ENCODE results near the gene LAMA2. TPM values are rescaled to one million over a fixed set of nuclear protein-coding genes. Genes with fewer than 3 reads are reported as not detected.

LAMA2 gene
- total RNA-seq, 5 donors from 2014 or later (not counting 1 experiment from before 2014, with no cell fraction given) = 0.30 to 0.62 (median 0.45) TPM

DNA sequence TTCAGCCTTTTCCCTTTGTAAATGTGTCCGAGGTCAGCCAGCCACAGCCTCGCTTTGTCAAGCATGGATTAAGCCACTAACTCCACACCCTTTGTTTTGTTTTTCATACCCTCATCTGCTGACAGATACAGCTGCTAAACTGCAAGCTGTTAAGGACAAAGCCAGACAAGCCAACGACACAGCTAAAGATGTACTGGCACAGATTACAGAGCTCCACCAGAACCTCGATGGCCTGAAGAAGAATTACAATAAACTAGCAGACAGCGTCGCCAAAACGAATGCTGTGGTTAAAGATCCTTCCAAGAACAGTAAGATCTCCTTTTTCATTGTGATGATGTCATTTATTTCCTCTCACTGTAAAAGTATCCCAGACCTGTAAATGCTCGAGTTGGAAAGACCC is 557.8 kb downstream of the LAMA2 start:
- Histone ChIP-seq H3K4me1 (ENCODE audit: control insufficient read depth in 1 of 2, extremely low read depth in 1 of 2, insufficient read depth in 2 of 2, low read length in 2 of 2) (peaks cover 0 to 4% of the 10 kb centered on the region in 2 experiments), H3K9me3 (no peaks in the 10 kb centered on the region), H3K36me3 (ENCODE audit: control insufficient read depth in 2 of 2, extremely low read depth in 1 of 2, insufficient read depth in 1 of 2, low read length in 1 of 2) (no peaks in the 10 kb centered on the region), H3K4me3 (ENCODE audit: control insufficient read depth in 1 of 2, extremely low read depth in 1 of 2, low read length in 1 of 2) (no peak overlapping the region), H3K27ac (ENCODE audit: low read length) (no peak overlapping the region), H3K27me3 (replicated peaks in 1 of 2; ENCODE audit: control insufficient read depth in 2 of 2, extremely low read depth in 1 of 2, insufficient read depth in 2 of 2, low read length in 1 of 2) (no peaks in the 10 kb centered on the region)
- peaks cover 6 to 15% (median 10%) of the 10 kb centered on the region in 3 donors for H3K4me1 Mint-ChIP-seq
- no peak overlapping the region for H3K4me3 Mint-ChIP-seq
- no peaks in the 10 kb centered on the region for H3K9me3 Mint-ChIP-seq
- DNase-seq (no peak), ATAC-seq (replicated peaks in 1 of 4) (no peak)
- H3K36me3 Mint-ChIP-seq = no peaks in the 10 kb centered on the region
- POLR2A ChIA-PET = interaction anchor here in 1 of 2 donors (0.6 kb wide), 1 partner anchor 1020 kb away, joined by 3 read pairs; no protein-coding TSS in a partner anchor
- H3K27me3 Mint-ChIP-seq = peaks cover 3 to 9% of the 10 kb centered on the region in 2 donors
- 65% methylated on average over 4 of the region's 8 CpGs for WGBS (ENCODE audit: insufficient coverage)
- CTCF ChIA-PET = interaction anchor here (0.5 to 0.6 kb wide), 3 partner anchors 43 to 1704 kb away, joined by 3 read pairs; no protein-coding TSS in a partner anchor
- no peak overlapping the region for H3K27ac Mint-ChIP-seq

DNA sequence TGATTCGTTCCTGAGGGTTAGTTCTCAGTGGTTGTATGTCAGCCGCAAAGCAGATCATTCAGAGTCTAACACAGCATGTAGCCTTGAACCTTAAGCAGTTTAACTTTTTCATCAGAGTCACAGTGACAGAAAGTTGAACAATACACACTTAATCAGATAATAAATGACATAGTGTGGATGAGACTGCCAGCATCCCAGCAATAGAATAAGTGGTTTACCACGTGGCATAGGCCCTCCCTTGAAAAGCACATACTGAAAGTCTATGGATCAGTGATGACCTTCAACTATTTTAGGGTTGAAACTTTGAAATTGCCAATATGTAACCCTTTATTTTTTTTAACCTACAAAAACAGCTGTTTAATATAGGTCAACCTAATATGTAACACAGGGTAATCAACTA is 561.7 kb downstream of the LAMA2 start:
- WGBS (ENCODE audit: insufficient coverage) = 83% methylated on average over 1 of the region's 3 CpGs
- Histone ChIP-seq H3K36me3 (ENCODE audit: control insufficient read depth in 2 of 2, extremely low read depth in 1 of 2, insufficient read depth in 1 of 2, low read length in 1 of 2) (no peaks in the 10 kb centered on the region), H3K27ac (ENCODE audit: low read length) (no peak overlapping the region), H3K4me3 (ENCODE audit: control insufficient read depth in 1 of 2, extremely low read depth in 1 of 2, low read length in 1 of 2) (no peak overlapping the region), H3K4me1 (ENCODE audit: control insufficient read depth in 1 of 2, extremely low read depth in 1 of 2, insufficient read depth in 2 of 2, low read length in 2 of 2) (peaks cover 0 to 4% of the 10 kb centered on the region in 2 experiments), H3K27me3 (replicated peaks in 1 of 2; ENCODE audit: control insufficient read depth in 2 of 2, extremely low read depth in 1 of 2, insufficient read depth in 2 of 2, low read length in 1 of 2) (no peaks in the 10 kb centered on the region), H3K9me3 (no peaks in the 10 kb centered on the region)
- peaks cover 26 to 38% (median 29%) of the 10 kb centered on the region in 3 donors for H3K4me1 Mint-ChIP-seq
- H3K27me3 Mint-ChIP-seq = peaks cover 0 to 4% of the 10 kb centered on the region in 2 donors
- H3K27ac Mint-ChIP-seq = peak overlapping the region in 1 of 2 donors; percentile 55
- DNase-seq (no peak), ATAC-seq (replicated peaks in 1 of 4) (no peak)
- no peaks in the 10 kb centered on the region for H3K9me3 Mint-ChIP-seq
- ChIA-PET POLR2A (no interaction called here), CTCF (no interaction called here)
- H3K36me3 Mint-ChIP-seq = no peaks in the 10 kb centered on the region
- no peak overlapping the region for H3K4me3 Mint-ChIP-seq

DNA sequence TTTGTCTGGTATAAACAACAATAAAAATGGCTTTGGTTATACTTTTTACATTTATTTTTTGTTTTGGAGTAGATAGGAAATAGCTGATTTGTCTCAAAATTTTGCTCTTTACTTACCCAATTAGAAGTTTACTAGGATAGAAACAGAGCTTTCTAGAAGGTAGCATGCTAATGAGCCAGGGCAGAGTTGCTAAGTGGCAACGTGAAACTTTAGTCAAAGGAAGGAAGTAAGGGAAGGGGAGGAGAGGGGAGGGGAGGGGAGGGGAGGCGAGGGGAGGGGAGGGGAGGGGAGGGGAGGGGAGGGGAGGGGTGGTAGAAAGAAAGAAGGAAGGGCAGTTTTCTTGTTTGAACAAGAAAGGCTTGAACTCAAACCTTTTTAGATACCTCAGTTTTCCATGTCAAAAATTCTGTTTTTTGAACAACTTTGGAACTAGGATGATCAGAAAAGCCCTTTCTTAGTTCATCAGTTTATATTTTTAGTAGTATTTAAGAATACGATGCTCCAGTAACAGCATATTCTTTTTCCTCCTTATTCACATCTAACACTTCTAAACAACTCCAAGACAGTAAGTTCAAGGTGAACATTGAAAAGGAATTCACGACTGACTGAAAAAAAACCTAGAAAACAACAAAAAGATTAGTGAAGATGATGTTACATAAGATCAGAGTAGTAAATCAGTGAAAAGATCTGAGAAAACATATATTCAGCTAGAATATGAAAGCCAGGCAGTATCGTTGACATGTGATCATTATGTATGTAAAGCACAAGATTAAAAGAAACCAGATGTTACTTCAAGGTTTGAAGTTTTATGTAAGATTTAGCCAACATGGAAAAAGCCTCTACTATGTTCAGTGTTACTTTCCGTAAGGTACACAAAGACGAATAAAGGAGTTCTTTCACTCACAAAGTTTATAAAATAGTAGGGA is 563.6 kb downstream of the LAMA2 start:
- Histone ChIP-seq H3K27me3 (replicated peaks in 1 of 2; ENCODE audit: control insufficient read depth in 2 of 2, extremely low read depth in 1 of 2, insufficient read depth in 2 of 2, low read length in 1 of 2) (no peaks in the 10 kb centered on the region), H3K4me1 (ENCODE audit: control insufficient read depth in 1 of 2, extremely low read depth in 1 of 2, insufficient read depth in 2 of 2, low read length in 2 of 2) (peaks cover 0 to 4% of the 10 kb centered on the region in 2 experiments), H3K36me3 (ENCODE audit: control insufficient read depth in 2 of 2, extremely low read depth in 1 of 2, insufficient read depth in 1 of 2, low read length in 1 of 2) (no peaks in the 10 kb centered on the region), H3K9me3 (no peaks in the 10 kb centered on the region), H3K4me3 (ENCODE audit: control insufficient read depth in 1 of 2, extremely low read depth in 1 of 2, low read length in 1 of 2) (no peak overlapping the region), H3K27ac (ENCODE audit: low read length) (no peak overlapping the region)
- ATAC-seq (replicated peaks in 1 of 4) (peak in 2 of 4 experiments; percentile 40 to 63), DNase-seq (peak in 2 of 35 experiments; percentile 1 to 10)
- H3K27ac Mint-ChIP-seq = peak overlapping the region; percentile 26 to 62
- ChIA-PET CTCF (interaction anchor here (0.5 to 0.6 kb wide), 2 partner anchors 228 to 1393 kb away, joined by 3 to 7 read pairs; no protein-coding TSS in a partner anchor), POLR2A (interaction anchor here in 1 of 2 donors (0.6 kb wide), 1 partner anchor 20 kb away, joined by 3 read pairs; no protein-coding TSS in a partner anchor)
- no peaks in the 10 kb centered on the region for H3K27me3 Mint-ChIP-seq
- peaks cover 26 to 38% (median 29%) of the 10 kb centered on the region in 3 donors for H3K4me1 Mint-ChIP-seq
- H3K4me3 Mint-ChIP-seq = peak overlapping the region in 1 of 3 donors; percentile 6
- peaks cover 0 to 7% (median 0%) of the 10 kb centered on the region in 3 donors for H3K9me3 Mint-ChIP-seq
- no peaks in the 10 kb centered on the region for H3K36me3 Mint-ChIP-seq
- WGBS (ENCODE audit: insufficient coverage) = no CpG with 5 or more reads among the region's 7 CpGs

DNA sequence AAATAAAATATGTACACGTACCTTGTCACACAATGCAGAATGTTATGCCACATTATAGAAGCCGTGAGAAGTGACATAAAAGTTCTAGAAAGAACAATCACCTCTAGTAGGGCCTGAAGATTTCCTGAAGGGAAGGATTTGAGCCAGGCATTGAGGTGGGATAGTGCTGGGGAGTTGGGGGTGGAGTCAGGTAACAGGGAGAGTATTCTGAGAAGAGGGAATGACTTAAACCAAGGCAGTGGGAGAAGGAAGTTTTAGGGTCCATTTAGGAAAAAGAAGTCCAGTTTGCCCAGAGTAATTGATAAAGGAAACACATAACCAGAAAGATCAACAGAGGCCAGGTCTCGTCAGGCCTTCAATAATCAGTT is 564.2 kb downstream of the LAMA2 start:
- CTCF ChIA-PET = no interaction called here
- Mint-ChIP-seq H3K4me1 (peaks cover 26 to 38% (median 29%) of the 10 kb centered on the region in 3 donors), H3K4me3 (no peak overlapping the region), H3K9me3 (peaks cover 0 to 7% (median 0%) of the 10 kb centered on the region in 3 donors), H3K27ac (peak overlapping the region in 1 of 2 donors; percentile 26), H3K36me3 (no peaks in the 10 kb centered on the region), H3K27me3 (no peaks in the 10 kb centered on the region)
- no peaks in the 10 kb centered on the region for H3K27me3 ChIP-seq (replicated peaks in 1 of 2; ENCODE audit: control insufficient read depth in 2 of 2, extremely low read depth in 1 of 2, insufficient read depth in 2 of 2, low read length in 1 of 2)
- peaks cover 0 to 4% of the 10 kb centered on the region in 2 experiments for H3K4me1 ChIP-seq (ENCODE audit: control insufficient read depth in 1 of 2, extremely low read depth in 1 of 2, insufficient read depth in 2 of 2, low read length in 2 of 2)
- no peak overlapping the region for H3K4me3 ChIP-seq (ENCODE audit: control insufficient read depth in 1 of 2, extremely low read depth in 1 of 2, low read length in 1 of 2)
- H3K27ac ChIP-seq (ENCODE audit: low read length) = no peak overlapping the region
- ATAC-seq (replicated peaks in 1 of 4) (no peak), DNase-seq (no peak)
- POLR2A ChIA-PET = no interaction called here
- WGBS (ENCODE audit: insufficient coverage) = 100% methylated on average over 1 of the region's 3 CpGs
- H3K36me3 ChIP-seq (ENCODE audit: control insufficient read depth in 2 of 2, extremely low read depth in 1 of 2, insufficient read depth in 1 of 2, low read length in 1 of 2) = no peaks in the 10 kb centered on the region
- no peaks in the 10 kb centered on the region for H3K9me3 ChIP-seq

DNA sequence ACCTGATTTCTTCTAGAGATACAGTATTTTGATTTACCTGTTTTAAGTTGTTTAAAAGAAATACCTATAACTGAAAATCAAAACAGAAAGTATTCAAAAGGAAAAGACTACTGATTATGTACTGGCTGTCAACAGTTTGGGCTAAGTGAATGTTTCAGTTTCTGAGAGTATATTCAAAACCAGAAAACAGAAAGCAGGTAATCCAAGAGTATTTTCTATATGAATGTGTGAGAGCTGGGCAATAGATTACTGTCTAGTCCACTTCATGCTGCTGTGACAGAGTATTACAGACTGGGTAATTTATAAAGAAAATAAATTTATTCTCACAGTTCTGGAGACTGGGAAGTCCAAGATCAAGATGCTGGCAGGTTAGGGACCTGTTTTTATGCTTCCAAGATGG is 566.0 kb downstream of the LAMA2 start:
- no peak for DNase-seq
- Mint-ChIP-seq H3K4me3 (no peak overlapping the region), H3K27ac (peak overlapping the region in 1 of 2 donors; percentile 23), H3K4me1 (peaks cover 32 to 46% (median 36%) of the 10 kb centered on the region in 3 donors), H3K36me3 (no peaks in the 10 kb centered on the region), H3K9me3 (peaks cover 0 to 7% (median 0%) of the 10 kb centered on the region in 3 donors), H3K27me3 (no peaks in the 10 kb centered on the region)
- Histone ChIP-seq H3K9me3 (no peaks in the 10 kb centered on the region), H3K36me3 (ENCODE audit: control insufficient read depth in 2 of 2, extremely low read depth in 1 of 2, insufficient read depth in 1 of 2, low read length in 1 of 2) (no peaks in the 10 kb centered on the region), H3K27me3 (replicated peaks in 1 of 2; ENCODE audit: control insufficient read depth in 2 of 2, extremely low read depth in 1 of 2, insufficient read depth in 2 of 2, low read length in 1 of 2) (no peaks in the 10 kb centered on the region), H3K4me1 (ENCODE audit: control insufficient read depth in 1 of 2, extremely low read depth in 1 of 2, insufficient read depth in 2 of 2, low read length in 2 of 2) (peaks cover 0 to 8% of the 10 kb centered on the region in 2 experiments), H3K27ac (ENCODE audit: low read length) (no peak overlapping the region), H3K4me3 (ENCODE audit: control insufficient read depth in 1 of 2, extremely low read depth in 1 of 2, low read length in 1 of 2) (no peak overlapping the region)
- POLR2A ChIA-PET = no interaction called here
- no peak for ATAC-seq (replicated peaks in 1 of 4)
- CTCF ChIA-PET = no interaction called here

DNA sequence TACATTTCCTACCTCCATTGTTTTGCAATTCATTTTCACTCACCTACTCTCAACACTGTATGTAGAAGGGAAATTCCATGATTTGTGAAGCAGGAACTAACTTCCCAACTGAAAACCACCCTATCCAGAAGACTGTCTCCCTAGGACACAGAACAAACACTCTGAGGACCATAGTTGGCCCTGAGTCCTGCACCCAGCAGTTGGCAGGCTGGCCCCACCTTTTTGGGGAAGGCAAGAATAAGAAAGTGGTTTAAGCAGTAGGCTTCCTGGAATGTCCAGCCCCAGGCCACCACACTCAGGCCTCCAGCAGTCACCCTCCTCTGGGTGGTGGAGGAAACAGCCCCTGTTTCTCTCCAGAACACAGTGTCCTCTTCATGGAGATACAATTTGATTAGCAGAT is 568.2 kb downstream of the LAMA2 start:
- Histone ChIP-seq H3K27me3 (replicated peaks in 1 of 2; ENCODE audit: control insufficient read depth in 2 of 2, extremely low read depth in 1 of 2, insufficient read depth in 2 of 2, low read length in 1 of 2) (no peaks in the 10 kb centered on the region), H3K9me3 (no peaks in the 10 kb centered on the region), H3K36me3 (ENCODE audit: control insufficient read depth in 2 of 2, extremely low read depth in 1 of 2, insufficient read depth in 1 of 2, low read length in 1 of 2) (no peaks in the 10 kb centered on the region), H3K27ac (ENCODE audit: low read length) (no peak overlapping the region), H3K4me1 (ENCODE audit: control insufficient read depth in 1 of 2, extremely low read depth in 1 of 2, insufficient read depth in 2 of 2, low read length in 2 of 2) (peaks cover 0 to 4% of the 10 kb centered on the region in 2 experiments), H3K4me3 (ENCODE audit: control insufficient read depth in 1 of 2, extremely low read depth in 1 of 2, low read length in 1 of 2) (no peak overlapping the region)
- peaks cover 21 to 27% (median 21%) of the 10 kb centered on the region in 3 donors for H3K4me1 Mint-ChIP-seq
- ATAC-seq (replicated peaks in 1 of 4) (no peak), DNase-seq (no peak)
- H3K36me3 Mint-ChIP-seq = no peaks in the 10 kb centered on the region
- peaks cover 0 to 7% (median 0%) of the 10 kb centered on the region in 3 donors for H3K9me3 Mint-ChIP-seq
- POLR2A ChIA-PET = no interaction called here
- CTCF ChIA-PET = no interaction called here
- no peak overlapping the region for H3K27ac Mint-ChIP-seq
- H3K4me3 Mint-ChIP-seq = no peak overlapping the region
- H3K27me3 Mint-ChIP-seq = no peaks in the 10 kb centered on the region

Measured in T-cell (primary cell).